K562 treated with DMSO at 1 percent for 48 hours (cell line): ENCODE measurements around the gene STAT4. TPM values are rescaled to one million over a fixed set of nuclear protein-coding genes. Genes with fewer than 3 reads are reported as not detected.

ENCODE experiments used
- total RNA-seq: library from RNA; unstranded; fragments of 300-600 nt; gene quantifications from 2 replicates; pipeline ENCODE4 v1.2.3, GENCODE V29; 2022; ENCODE audit warnings: low replicate concordance; ENCODE audit errors: extremely low read depth

STAT4 gene
- total RNA-seq = not detected in 2 replicates

GRCh38 chr2:191150600-191151330, at the start of gene STAT4:
TSS of gene STAT4 (minus strand) at chr2:191150994. CDS start at chr2:191148203, 2,791 bp downstream.

GRCh38 chr2:191013932-191014652, 136.7 kb downstream of the STAT4 start, which contains the start of gene STAT1:
TSS of gene STAT1 (minus strand) at chr2:191014171. CDS start at chr2:191010003, 4,168 bp downstream.

Other genes with a start within 250 kb of the STAT4 start
- not detected in 2 replicates for gene STAT1, start 136.8 kb downstream of the STAT4 start, total RNA-seq
- not detected in 2 replicates for gene MYO1B, start 94.4 kb upstream of the STAT4 start, total RNA-seq